GM18517 (cell line): ENCODE results near the gene ITIH4.
"Not testable (repeated sequence)": the region's sequence is repeated elsewhere in the genome, so short reads cannot be mapped to it uniquely, and the experiment has no call there.

Experiments
- ATAC-seq: cut with Tn5 transposase; IDR thresholded peaks from one replicate; pipeline ENCODE4 v1.9.1; 2021; ENCODE audit warnings: mild to moderate bottlenecking, moderate library complexity; ENCODE audit not compliant: unreplicated experiment

Gene ITIH4

GRCh38 chr3:52787246-52787645 lies 43.2 kb downstream of the ITIH4 start:
- ATAC-seq = no peak

GRCh38 chr3:52786330-52787215 lies 43.9 kb downstream of the ITIH4 start:
- no peak for ATAC-seq

GRCh38 chr3:52784931-52785590 lies 45.4 kb downstream of the ITIH4 start:
- no peak for ATAC-seq

- no peak for ATAC-seq
Observed at GRCh38 chr3:52784021-52784621, 46.4 kb downstream of the ITIH4 start.

GRCh38 chr3:52783211-52783555 lies 47.3 kb downstream of the ITIH4 start:
- ATAC-seq = no peak

GRCh38 chr3:52782412-52783210 lies 47.9 kb downstream of the ITIH4 start:
- no peak for ATAC-seq

- ATAC-seq = no peak
Observed at GRCh38 chr3:52781741-52782140, 48.7 kb downstream of the ITIH4 start.

- ATAC-seq = no peak
Observed at GRCh38 chr3:52779837-52780585, 50.5 kb downstream of the ITIH4 start.

- ATAC-seq = peak; percentile 59
Observed at GRCh38 chr3:52779011-52779836, 51.2 kb downstream of the ITIH4 start.

- no peak for ATAC-seq
Observed at GRCh38 chr3:52777959-52778805, 52.3 kb downstream of the ITIH4 start.

- no peak for ATAC-seq
Observed at GRCh38 chr3:52777127-52777958, 53.1 kb downstream of the ITIH4 start, which contains the start of gene ITIH1. ITIH1 (plus strand) TSS chr3:52777599; CDS start chr3:52777616, 17 bp downstream.

- ATAC-seq = not testable (repeated sequence)
Observed at GRCh38 chr3:52776486-52776885, 54.0 kb downstream of the ITIH4 start.

- ATAC-seq = no peak
Observed at GRCh38 chr3:52775877-52776276, 54.6 kb downstream of the ITIH4 start.

- no peak for ATAC-seq
Observed at GRCh38 chr3:52774901-52775864, 55.3 kb downstream of the ITIH4 start.

- ATAC-seq = no peak
Observed at GRCh38 chr3:52774066-52774713, 56.3 kb downstream of the ITIH4 start.
